Measurements from ENCODE around the gene PAXX. TPM values are rescaled to one million over a fixed set of nuclear protein-coding genes. Genes with fewer than 3 reads are reported as not detected.

Gene PAXX
- total RNA-seq, 2 experiments from 2014 or later: 60.5 to 61.8 TPM

DNA sequence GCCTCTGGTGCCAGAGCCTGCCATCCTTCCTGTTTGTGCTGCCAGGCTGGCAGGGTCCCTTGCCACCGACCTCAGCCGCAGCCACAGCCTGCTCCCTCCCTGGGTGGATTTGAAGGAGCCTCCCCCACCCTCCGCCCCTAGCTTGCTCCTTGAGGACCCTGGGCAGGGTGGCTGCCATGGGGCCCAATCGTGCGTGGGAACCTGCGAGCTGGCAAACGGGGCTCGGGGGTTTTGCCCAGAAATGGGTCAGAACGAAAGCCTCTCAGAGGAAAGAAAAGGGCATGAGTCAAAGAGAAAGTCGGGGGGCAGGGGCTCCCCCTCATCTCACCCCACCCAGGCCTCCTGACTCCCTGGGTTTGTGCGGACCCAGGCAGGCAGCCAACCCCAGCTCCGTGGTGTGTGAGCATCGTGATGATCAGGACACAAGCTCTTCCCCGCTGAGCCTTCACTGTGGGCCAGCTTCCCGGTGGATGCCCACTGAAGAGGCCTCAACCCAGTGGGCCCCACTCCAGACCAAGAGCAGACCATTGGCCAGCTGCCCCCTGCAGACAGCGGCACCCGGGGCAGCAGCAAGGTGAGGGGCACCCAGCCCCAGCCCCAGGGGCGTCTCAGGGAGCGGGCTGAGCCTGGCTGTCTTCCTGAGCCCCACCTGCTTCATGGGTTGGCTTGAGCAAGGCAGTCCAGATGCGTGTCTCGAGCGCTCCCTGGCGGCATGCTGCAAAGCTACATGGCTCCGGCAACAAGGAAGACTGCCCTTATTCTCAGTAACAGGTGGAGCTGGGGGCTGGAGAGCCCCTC, 42.7 kb downstream of the PAXX start:
- DNase-seq (peak; percentile 91), ATAC-seq (peak; percentile 89)
- H3K4me1 Mint-ChIP-seq (ENCODE audit: low read depth): peaks cover 35% of the 10 kb centered on the region
- H3K27me3 Mint-ChIP-seq: no peaks in the 10 kb centered on the region
- peak overlapping the region; percentile 85 for H3K27ac Mint-ChIP-seq
- peak overlapping the region; percentile 47 for H3K4me3 Mint-ChIP-seq
- no peaks in the 10 kb centered on the region for H3K9me3 Mint-ChIP-seq
- no peaks in the 10 kb centered on the region for H3K36me3 Mint-ChIP-seq (ENCODE audit: low read depth)
- TF ChIP-seq, protein P1, sequence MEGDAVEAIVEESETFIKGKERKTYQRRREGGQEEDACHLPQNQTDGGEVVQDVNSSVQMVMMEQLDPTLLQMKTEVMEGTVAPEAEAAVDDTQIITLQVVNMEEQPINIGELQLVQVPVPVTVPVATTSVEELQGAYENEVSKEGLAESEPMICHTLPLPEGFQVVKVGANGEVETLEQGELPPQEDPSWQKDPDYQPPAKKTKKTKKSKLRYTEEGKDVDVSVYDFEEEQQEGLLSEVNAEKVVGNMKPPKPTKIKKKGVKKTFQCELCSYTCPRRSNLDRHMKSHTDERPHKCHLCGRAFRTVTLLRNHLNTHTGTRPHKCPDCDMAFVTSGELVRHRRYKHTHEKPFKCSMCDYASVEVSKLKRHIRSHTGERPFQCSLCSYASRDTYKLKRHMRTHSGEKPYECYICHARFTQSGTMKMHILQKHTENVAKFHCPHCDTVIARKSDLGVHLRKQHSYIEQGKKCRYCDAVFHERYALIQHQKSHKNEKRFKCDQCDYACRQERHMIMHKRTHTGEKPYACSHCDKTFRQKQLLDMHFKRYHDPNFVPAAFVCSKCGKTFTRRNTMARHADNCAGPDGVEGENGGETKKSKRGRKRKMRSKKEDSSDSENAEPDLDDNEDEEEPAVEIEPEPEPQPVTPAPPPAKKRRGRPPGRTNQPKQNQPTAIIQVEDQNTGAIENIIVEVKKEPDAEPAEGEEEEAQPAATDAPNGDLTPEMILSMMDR (IDR thresholded peaks at IDR 0.05): peak; percentile 86
- POLR2A ChIA-PET: interaction anchor here (0.6 to 2.1 kb wide), 12 partner anchors 8 to 307 kb away, joined by 3 to 9 read pairs (median 3); partner anchors contain the start of genes PAXX and SAPCD2
- CTCF ChIA-PET: interaction anchor here (0.6 to 3.6 kb wide), 54 partner anchors 9 to 274 kb away, joined by 3 to 82 read pairs (median 6); partner anchors contain the start of genes AJM1, C8G, CLIC3 and FBXW5
- intact Hi-C loops (cut with micrococcal nuclease): loop anchor here (5.0 kb wide), 1 partner anchor 248 kb away; no protein-coding TSS in a partner anchor

DNA sequence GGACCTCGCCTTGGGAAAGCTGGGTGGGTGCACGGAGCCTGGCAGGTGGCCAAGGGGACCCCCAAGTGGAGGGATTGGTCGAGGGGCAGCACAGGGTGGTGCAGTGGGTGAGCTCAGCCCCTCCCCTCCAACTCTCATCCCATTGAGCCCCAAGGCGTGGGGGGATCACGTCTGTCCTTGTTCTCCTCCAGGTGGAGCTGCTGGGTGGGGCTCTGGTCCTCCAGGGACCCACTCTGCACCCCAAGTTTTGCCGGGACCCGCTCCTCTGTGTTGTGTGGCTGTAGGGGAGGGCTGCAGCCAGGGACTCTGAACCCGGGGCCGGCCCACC, 43.2 kb downstream of the PAXX start:
- POLR2A ChIA-PET: interaction anchor here (0.7 to 2.1 kb wide), 8 partner anchors 9 to 245 kb away, joined by 3 to 9 read pairs (median 4); partner anchors contain the start of genes PAXX and SAPCD2
- H3K27ac Mint-ChIP-seq: no peak overlapping the region

DNA sequence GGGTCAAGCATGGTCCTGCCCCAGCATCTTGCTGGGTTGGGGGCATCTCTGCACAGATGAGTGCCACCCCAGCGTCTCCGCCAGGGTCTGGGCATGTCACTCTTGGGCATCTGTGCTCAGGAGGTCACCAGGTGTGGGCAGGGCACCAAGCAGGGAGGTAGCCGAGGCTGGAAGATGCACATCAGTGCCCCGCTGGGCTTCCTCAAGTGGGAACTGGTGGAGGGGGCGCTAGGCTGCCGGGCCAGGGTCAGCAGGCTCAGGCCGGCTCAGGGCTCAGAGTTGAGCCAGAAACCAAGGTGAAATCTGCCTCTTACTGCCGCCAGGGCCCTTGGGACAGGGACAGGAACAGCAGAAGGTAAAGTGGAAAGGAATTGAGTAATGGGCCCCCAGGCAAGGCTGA, 43.7 kb downstream of the PAXX start:
- Mint-ChIP-seq H3K36me3 (ENCODE audit: low read depth) (no peaks in the 10 kb centered on the region), H3K4me1 (ENCODE audit: low read depth) (peaks cover 26% of the 10 kb centered on the region), H3K4me3 (no peak overlapping the region), H3K27ac (no peak overlapping the region), H3K27me3 (no peaks in the 10 kb centered on the region), H3K9me3 (no peaks in the 10 kb centered on the region)
- ChIA-PET CTCF (interaction anchor here (0.6 to 3.6 kb wide), 38 partner anchors 8 to 258 kb away, joined by 3 to 82 read pairs (median 10); partner anchors contain the start of genes AJM1, C8G, CLIC3 and FBXW5), POLR2A (interaction anchor here (1.1 to 2.1 kb wide), 4 partner anchors 9 to 88 kb away, joined by 3 to 9 read pairs (median 6); partner anchors contain the start of gene SAPCD2)
- DNase-seq (no peak), ATAC-seq (no peak)
- intact Hi-C loops (cut with micrococcal nuclease): loop anchor here (5.0 kb wide), 1 partner anchor 249 kb away; no protein-coding TSS in a partner anchor
- TF ChIP-seq, protein P1 (IDR thresholded peaks at IDR 0.05): no peak

More for the DNA sequence above, 43.2 kb downstream of the PAXX start:
- Mint-ChIP-seq H3K27me3 (no peaks in the 10 kb centered on the region), H3K4me3 (no peak overlapping the region), H3K9me3 (no peaks in the 10 kb centered on the region), H3K4me1 (ENCODE audit: low read depth) (peaks cover 30% of the 10 kb centered on the region), H3K36me3 (ENCODE audit: low read depth) (no peaks in the 10 kb centered on the region)
- DNase-seq: no peak
- CTCF ChIA-PET: interaction anchor here (0.6 to 3.6 kb wide), 47 partner anchors 9 to 267 kb away, joined by 3 to 82 read pairs (median 7); partner anchors contain the start of genes AJM1, C8G, CLIC3 and FBXW5
- intact Hi-C loops (cut with micrococcal nuclease): loop anchor here (5.0 kb wide), 1 partner anchor 248 kb away; no protein-coding TSS in a partner anchor
- no peak for ATAC-seq
- TF ChIP-seq, protein P1 (IDR thresholded peaks at IDR 0.05): peak; percentile 20

DNA sequence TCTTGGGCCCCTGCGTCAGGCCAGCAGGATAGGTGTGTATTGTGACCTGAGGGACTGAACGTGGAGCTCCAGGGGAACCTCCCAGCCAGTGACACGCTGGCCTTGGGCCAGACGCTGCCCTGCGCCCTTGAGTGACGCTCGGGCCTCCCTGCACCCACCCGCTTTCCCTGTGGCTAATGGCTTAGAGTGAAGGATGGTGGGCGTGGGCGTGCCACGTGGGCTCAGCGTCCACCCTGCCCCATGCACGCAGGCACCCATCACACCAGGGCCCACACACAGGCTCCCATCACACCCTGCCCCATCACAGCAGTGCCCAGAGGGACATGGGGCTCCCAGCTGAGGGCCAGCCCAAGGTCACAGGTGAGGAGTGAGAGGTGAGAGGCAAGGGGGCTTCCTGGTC, 44.8 kb downstream of the PAXX start:
- H3K4me1 Mint-ChIP-seq (ENCODE audit: low read depth): peaks cover 20% of the 10 kb centered on the region
- H3K36me3 Mint-ChIP-seq (ENCODE audit: low read depth): no peaks in the 10 kb centered on the region
- H3K27me3 Mint-ChIP-seq: peaks cover 2% of the 10 kb centered on the region
- no peak for DNase-seq
- POLR2A ChIA-PET: no interaction called here
- no peak overlapping the region for H3K27ac Mint-ChIP-seq
- CTCF ChIA-PET: interaction anchor here (0.7 to 3.7 kb wide), 7 partner anchors 8 to 89 kb away, joined by 3 to 42 read pairs (median 15); partner anchors contain the start of gene NPDC1
- ATAC-seq: no peak
- no peak overlapping the region for H3K4me3 Mint-ChIP-seq
- intact Hi-C loops (cut with micrococcal nuclease): loop anchor here (5.0 kb wide), 1 partner anchor 250 kb away; no protein-coding TSS in a partner anchor
- no peaks in the 10 kb centered on the region for H3K9me3 Mint-ChIP-seq
- TF ChIP-seq, protein P1 (IDR thresholded peaks at IDR 0.05): no peak
